Measurements from ENCODE around the gene EXD3. TPM values are rescaled to one million over a fixed set of nuclear protein-coding genes. Genes with fewer than 3 reads are reported as not detected.
A peak's percentile ranks its signal among the peaks of the same experiment; 100 is the strongest.

The EXD3 gene
- total RNA-seq, 1 experiment from 2014 or later = 0.24 TPM

- no peak for DNase-seq (ENCODE audit: low read depth)
Measured at GRCh38 chr9:137272241-137273094, 150.5 kb downstream of the EXD3 start.

GRCh38 chr9:137271696-137272076 is 151.3 kb downstream of the EXD3 start:
- DNase-seq (ENCODE audit: low read depth) = no peak

GRCh38 chr9:137270929-137271695 is 151.8 kb downstream of the EXD3 start:
- no peak for DNase-seq (ENCODE audit: low read depth)

GRCh38 chr9:137269231-137269772 is 153.7 kb downstream of the EXD3 start:
- DNase-seq (ENCODE audit: low read depth) = peak; percentile 14

GRCh38 chr9:137268538-137269201 is 154.3 kb downstream of the EXD3 start:
- no peak for DNase-seq (ENCODE audit: low read depth)

- DNase-seq (ENCODE audit: low read depth) = no peak
Measured at GRCh38 chr9:137267933-137268355, 155.0 kb downstream of the EXD3 start.

- no peak for DNase-seq (ENCODE audit: low read depth)
Measured at GRCh38 chr9:137266585-137267453, 156.1 kb downstream of the EXD3 start.

- DNase-seq (ENCODE audit: low read depth) = no peak
Measured at GRCh38 chr9:137266162-137266527, 156.8 kb downstream of the EXD3 start.

- DNase-seq (ENCODE audit: low read depth) = no peak
Measured at GRCh38 chr9:137265496-137266161, 157.3 kb downstream of the EXD3 start.

- no peak for DNase-seq (ENCODE audit: low read depth)
Measured at GRCh38 chr9:137264067-137264466, 158.9 kb downstream of the EXD3 start.

- no peak for DNase-seq (ENCODE audit: low read depth)
Measured at GRCh38 chr9:137263506-137263905, 159.5 kb downstream of the EXD3 start.

GRCh38 chr9:137262909-137263285 is 160.1 kb downstream of the EXD3 start:
- DNase-seq (ENCODE audit: low read depth) = no peak

GRCh38 chr9:137262173-137262908 is 160.6 kb downstream of the EXD3 start:
- peak; percentile 41 for DNase-seq (ENCODE audit: low read depth)

Other genes starting within 250 kb of the EXD3 start
- 8.1 and 9.8 TPM in 2 replicates for gene ANAPC2, start 234.6 kb downstream of the EXD3 start, total RNA-seq (2014; rRNA removed; shearing (Covaris generic))
- 72.8 and 99.2 TPM in 2 replicates for gene SSNA1, start 234.5 kb downstream of the EXD3 start, total RNA-seq (2014; rRNA removed; shearing (Covaris generic))
- 1.1 and 3.7 TPM in 2 replicates for gene TPRN, start 222.4 kb downstream of the EXD3 start, total RNA-seq (2014; rRNA removed; shearing (Covaris generic))
- gene TMEM203, start 217.5 kb downstream of the EXD3 start, total RNA-seq (2014; rRNA removed; shearing (Covaris generic)) = 39.1 and 40.0 TPM in 2 replicates
- 4.6 and 5.4 TPM in 2 replicates for gene NDOR1, start 217.5 kb downstream of the EXD3 start, total RNA-seq (2014; rRNA removed; shearing (Covaris generic))
- gene RNF208, start 200.9 kb downstream of the EXD3 start, total RNA-seq (2014; rRNA removed; shearing (Covaris generic)) = not detected in 2 replicates
- gene CYSRT1, start 198.0 kb downstream of the EXD3 start, total RNA-seq (2014; rRNA removed; shearing (Covaris generic)) = 0.36 and 1.1 TPM in 2 replicates
- gene RNF224, start 195.7 kb downstream of the EXD3 start, total RNA-seq (2014; rRNA removed; shearing (Covaris generic)) = not detected in 2 replicates
- gene SLC34A3, start 192.3 kb downstream of the EXD3 start, total RNA-seq (2014; rRNA removed; shearing (Covaris generic)) = not detected in 2 replicates
- gene TUBB4B, start 181.9 kb downstream of the EXD3 start, total RNA-seq (2014; rRNA removed; shearing (Covaris generic)) = 295 and 372 TPM in 2 replicates
- gene STPG3, start 171.9 kb downstream of the EXD3 start, total RNA-seq (2014; rRNA removed; shearing (Covaris generic)) = not detected in 2 replicates
- 34.2 and 46.8 TPM in 2 replicates for gene NELFB, start 167.8 kb downstream of the EXD3 start, total RNA-seq (2014; rRNA removed; shearing (Covaris generic))
- gene TOR4A, start 145.4 kb downstream of the EXD3 start, total RNA-seq (2014; rRNA removed; shearing (Covaris generic)) = under 0.01 TPM in 2 replicates
- 0.12 TPM in 1 of 2 replicates, not detected in the other for gene NRARP, start 120.9 kb downstream of the EXD3 start, total RNA-seq (2014; rRNA removed; shearing (Covaris generic))
- gene NOXA1, start 231 bp upstream of the EXD3 start, total RNA-seq (2014; rRNA removed; shearing (Covaris generic)) = not detected in 2 replicates
- not detected in 2 replicates for gene ENTPD8, start 18.2 kb upstream of the EXD3 start, total RNA-seq (2014; rRNA removed; shearing (Covaris generic))
- 11.9 and 12.7 TPM in 2 replicates for gene NSMF, start 36.2 kb upstream of the EXD3 start, total RNA-seq (2014; rRNA removed; shearing (Covaris generic))
- gene PNPLA7, start 127.2 kb upstream of the EXD3 start, total RNA-seq (2014; rRNA removed; shearing (Covaris generic)) = not detected in 2 replicates
- gene MRPL41, start 128.7 kb upstream of the EXD3 start, total RNA-seq (2014; rRNA removed; shearing (Covaris generic)) = 66.7 and 80.8 TPM in 2 replicates
- gene DPH7, start 155.8 kb upstream of the EXD3 start, total RNA-seq (2014; rRNA removed; shearing (Covaris generic)) = 14.5 and 20.0 TPM in 2 replicates
- gene ZMYND19, start 167.3 kb upstream of the EXD3 start, total RNA-seq (2014; rRNA removed; shearing (Covaris generic)) = 16.3 and 19.1 TPM in 2 replicates
- gene ARRDC1, start 182.5 kb upstream of the EXD3 start, total RNA-seq (2014; rRNA removed; shearing (Covaris generic)) = 13.1 and 15.0 TPM in 2 replicates
- 11.5 and 18.8 TPM in 2 replicates for gene EHMT1, start 195.8 kb upstream of the EXD3 start, total RNA-seq (2014; rRNA removed; shearing (Covaris generic))